CD8-positive, alpha-beta memory T cell (primary cell): ENCODE measurements around the gene OR3A1. TPM values are rescaled to one million over a fixed set of nuclear protein-coding genes. Genes with fewer than 3 reads are reported as not detected.
"Not testable (repeated sequence)": the region's sequence is repeated elsewhere in the genome, so short reads cannot be mapped to it uniquely, and the experiment has no call there.

Experiments used
- CTCF ChIA-PET: fragments of 350-600 bp; sonication (Branson Sonifier 250); formaldehyde crosslinking; loops from one replicate; lab custom pipeline; 2021; ENCODE audit warnings: antibody characterized with exemption; lab: Charles Lee
- POLR2A ChIA-PET: fragments of 350-600 bp; sonication (Branson Sonifier 250); formaldehyde crosslinking; loops from one replicate; lab custom pipeline; 2021; ENCODE audit warnings: antibody characterized with exemption; lab: Charles Lee
- DNase-seq, 5 donors: peaks; one replicate each; pipeline versions ENCODE4 v3.0.0 to v3.0.0-alpha.2; 2020 to 2022; ENCODE audit warnings: mixed read lengths in 1 of 5
- H3K27ac ChIP-seq: one replicate; pipeline ENCODE4 v1.7.0; 2013; ENCODE audit warnings: low read depth, mild to moderate bottlenecking, low read length, moderate library complexity
- H3K27me3 ChIP-seq: 2 replicates; pipeline ENCODE4 v1.7.0; 2013; ENCODE audit warnings: low read length, mild to moderate bottlenecking; ENCODE audit not compliant: insufficient read depth, poor library complexity, severe bottlenecking
- H3K36me3 ChIP-seq: 2 replicates; pipeline ENCODE4 v1.7.0; 2013; ENCODE audit warnings: mild to moderate bottlenecking, low read length, moderate library complexity; ENCODE audit not compliant: insufficient read depth
- H3K4me1 ChIP-seq: 2 replicates; pipeline ENCODE4 v1.7.0; 2013; ENCODE audit warnings: mild to moderate bottlenecking, low read length, moderate library complexity; ENCODE audit not compliant: insufficient read depth
- H3K4me3 ChIP-seq: 2 replicates; pipeline ENCODE4 v1.7.0; 2013; ENCODE audit warnings: mild to moderate bottlenecking, low read length
- H3K9me3 ChIP-seq: 2 replicates; pipeline ENCODE4 v1.7.0; 2013; ENCODE audit warnings: mild to moderate bottlenecking, low read length
- H3K27ac Mint-ChIP-seq, 8 donors: one replicate each; pipeline ENCODE4 v1.8.0; 2020 to 2021; ENCODE audit warnings: mixed read lengths in 8 of 8, mild to moderate bottlenecking in 6 of 8, inconsistent platforms in 3 of 8, moderate library complexity in 3 of 8
- H3K27me3 Mint-ChIP-seq, 2 donors: one replicate each; pipeline ENCODE4 v1.8.0; 2020 to 2021; ENCODE audit warnings: mixed read lengths in 2 of 2, mild to moderate bottlenecking in 1 of 2, moderate library complexity in 1 of 2
- H3K36me3 Mint-ChIP-seq, 3 donors: one replicate each; pipeline ENCODE4 v1.8.0; 2020 to 2021; ENCODE audit warnings: mixed read lengths in 3 of 3, inconsistent platforms in 1 of 3, mild to moderate bottlenecking in 1 of 3
- H3K4me1 Mint-ChIP-seq, 3 donors: one replicate each; pipeline ENCODE4 v1.8.0; 2020 to 2021; ENCODE audit warnings: mixed read lengths in 3 of 3, inconsistent platforms in 1 of 3, mild to moderate bottlenecking in 1 of 3
- H3K4me3 Mint-ChIP-seq, 7 donors: one replicate each; pipeline ENCODE4 v1.8.0; 2020 to 2021; ENCODE audit warnings: mixed read lengths in 7 of 7, mild to moderate bottlenecking in 6 of 7, moderate library complexity in 4 of 7, inconsistent platforms in 2 of 7
- H3K9me3 Mint-ChIP-seq, 5 donors: one replicate each; pipeline ENCODE4 v1.8.0; 2020 to 2022; ENCODE audit warnings: mixed read lengths in 5 of 5, mild to moderate bottlenecking in 3 of 5, moderate library complexity in 2 of 5, inconsistent platforms in 1 of 5
- polyA plus RNA-seq: library from polyadenylated mRNA; unstranded; fragments of 300-500 nt; fragmentation: Illumina TruSeq; gene quantifications from one replicate; pipeline ENCODE4 v1.2.3, GENCODE V29; 2021
- total RNA-seq, 2 experiments: library from RNA; stranded (reverse); gene quantifications; one replicate each; pipeline ENCODE4 v1.2.3, GENCODE V29; 2021

The OR3A1 gene
- total RNA-seq: under 1 TPM; 0.46 to 0.82 TPM
- not detected for polyA plus RNA-seq

GRCh38 chr17:3298260-3298659, at the start of gene OR3A1:
OR3A1 (minus strand) TSS chr17:3298360; CDS start chr17:3292582, 5,778 bp downstream.
- Mint-ChIP-seq H3K4me1 (no peaks in the 10 kb centered on the region), H3K9me3 (peaks cover 0 to 4% (median 0%) of the 10 kb centered on the region in 5 donors), H3K36me3 (no peaks in the 10 kb centered on the region), H3K27me3 (peaks cover 10 to 16% of the 10 kb centered on the region in 2 donors), H3K27ac (no peak within 1 kb of the TSS), H3K4me3 (no peak within 1 kb of the TSS)
- POLR2A ChIA-PET: no interaction called here
- Histone ChIP-seq H3K4me1 (no peaks in the 10 kb centered on the region), H3K36me3 (no peaks in the 10 kb centered on the region), H3K9me3 (no peaks in the 10 kb centered on the region), H3K27me3 (no peaks in the 10 kb centered on the region), H3K27ac (no peak within 1 kb of the TSS), H3K4me3 (no peak within 1 kb of the TSS)
- CTCF ChIA-PET: no interaction called here
- no peak for DNase-seq

GRCh38 chr17:3342782-3343181, 44.6 kb upstream of the OR3A1 start:
- H3K27ac ChIP-seq, H3K4me1 ChIP-seq, H3K27me3 ChIP-seq, CTCF ChIA-PET, H3K4me3 Mint-ChIP-seq, H3K27ac Mint-ChIP-seq, H3K4me1 Mint-ChIP-seq, POLR2A ChIA-PET, H3K4me3 ChIP-seq, H3K9me3 ChIP-seq, H3K36me3 ChIP-seq, DNase-seq: not testable (repeated sequence)
- Mint-ChIP-seq H3K27me3 (peaks cover 31 to 44% of the 10 kb centered on the region in 2 donors), H3K9me3 (peaks cover 4 to 45% (median 33%) of the 10 kb centered on the region in 5 donors), H3K36me3 (peaks cover 0 to 24% (median 2%) of the 10 kb centered on the region in 3 donors)

GRCh38 chr17:3335876-3336275, 37.7 kb upstream of the OR3A1 start:
- CTCF ChIA-PET: no interaction called here
- Histone ChIP-seq H3K27me3 (no peaks in the 10 kb centered on the region), H3K4me3 (no peak overlapping the region), H3K9me3 (no peaks in the 10 kb centered on the region), H3K4me1 (no peaks in the 10 kb centered on the region), H3K36me3 (no peaks in the 10 kb centered on the region), H3K27ac (no peak overlapping the region)
- no peak for DNase-seq
- Mint-ChIP-seq H3K4me3 (no peak overlapping the region), H3K27ac (no peak overlapping the region), H3K9me3 (peaks cover 3 to 31% (median 17%) of the 10 kb centered on the region in 5 donors), H3K36me3 (peaks cover 0 to 18% (median 0%) of the 10 kb centered on the region in 3 donors), H3K4me1 (no peaks in the 10 kb centered on the region), H3K27me3 (peaks cover 19 to 22% of the 10 kb centered on the region in 2 donors)
- POLR2A ChIA-PET: no interaction called here

GRCh38 chr17:3318336-3318735, 20.2 kb upstream of the OR3A1 start:
- no peak overlapping the region for H3K4me3 Mint-ChIP-seq
- H3K27me3 ChIP-seq: no peaks in the 10 kb centered on the region
- no peaks in the 10 kb centered on the region for H3K9me3 ChIP-seq
- H3K27ac Mint-ChIP-seq: no peak overlapping the region
- no peaks in the 10 kb centered on the region for H3K36me3 ChIP-seq
- H3K36me3 Mint-ChIP-seq: peaks cover 0 to 5% (median 0%) of the 10 kb centered on the region in 3 donors
- H3K4me1 Mint-ChIP-seq: no peaks in the 10 kb centered on the region
- H3K27me3 Mint-ChIP-seq: peaks cover 3% of the 10 kb centered on the region in 2 donors
- no peak overlapping the region for H3K4me3 ChIP-seq
- ChIA-PET POLR2A (no interaction called here), CTCF (no interaction called here)
- no peak overlapping the region for H3K27ac ChIP-seq
- DNase-seq: no peak
- H3K9me3 Mint-ChIP-seq: peaks cover 0 to 8% (median 5%) of the 10 kb centered on the region in 5 donors
- H3K4me1 ChIP-seq: no peaks in the 10 kb centered on the region

- peaks cover 0 to 4% (median 0%) of the 10 kb centered on the region in 5 donors for H3K9me3 Mint-ChIP-seq
- no peak overlapping the region for H3K4me3 Mint-ChIP-seq
- H3K4me1 Mint-ChIP-seq: no peaks in the 10 kb centered on the region
- no peak overlapping the region for H3K27ac Mint-ChIP-seq
- H3K9me3 ChIP-seq: no peaks in the 10 kb centered on the region
- H3K4me3 ChIP-seq: no peak overlapping the region
- no peaks in the 10 kb centered on the region for H3K36me3 ChIP-seq
- DNase-seq: no peak
- H3K27me3 ChIP-seq: no peaks in the 10 kb centered on the region
- H3K27ac ChIP-seq: no peak overlapping the region
- ChIA-PET POLR2A (no interaction called here), CTCF (no interaction called here)
- peaks cover 0 to under 1% (median 0%) of the 10 kb centered on the region in 3 donors for H3K36me3 Mint-ChIP-seq
- peaks cover 0 to 6% of the 10 kb centered on the region in 2 donors for H3K27me3 Mint-ChIP-seq
- no peaks in the 10 kb centered on the region for H3K4me1 ChIP-seq
Measured at GRCh38 chr17:3316836-3317235, 18.7 kb upstream of the OR3A1 start.

- Mint-ChIP-seq H3K27ac (no peak overlapping the region), H3K9me3 (no peaks in the 10 kb centered on the region), H3K4me1 (no peaks in the 10 kb centered on the region), H3K4me3 (no peak overlapping the region), H3K36me3 (peaks cover 0 to 4% (median 0%) of the 10 kb centered on the region in 3 donors), H3K27me3 (peaks cover 3 to 10% of the 10 kb centered on the region in 2 donors)
- no peak overlapping the region for H3K4me3 ChIP-seq
- H3K36me3 ChIP-seq: no peaks in the 10 kb centered on the region
- POLR2A ChIA-PET: no interaction called here
- no peak for DNase-seq
- H3K9me3 ChIP-seq: no peaks in the 10 kb centered on the region
- H3K27me3 ChIP-seq: no peaks in the 10 kb centered on the region
- CTCF ChIA-PET: no interaction called here
- H3K4me1 ChIP-seq: no peaks in the 10 kb centered on the region
- H3K27ac ChIP-seq: no peak overlapping the region
Measured at GRCh38 chr17:3308603-3309002, 10.4 kb upstream of the OR3A1 start.

GRCh38 chr17:3295632-3296031, 2.5 kb downstream of the OR3A1 start:
- CTCF ChIA-PET: no interaction called here
- H3K36me3 Mint-ChIP-seq: peaks cover 0 to 8% (median 2%) of the 10 kb centered on the region in 3 donors
- H3K27ac Mint-ChIP-seq: no peak overlapping the region
- peaks cover 13 to 30% of the 10 kb centered on the region in 2 donors for H3K27me3 Mint-ChIP-seq
- no peak for DNase-seq
- Histone ChIP-seq H3K4me3 (no peak overlapping the region), H3K27ac (no peak overlapping the region), H3K9me3 (no peaks in the 10 kb centered on the region), H3K36me3 (no peaks in the 10 kb centered on the region), H3K27me3 (no peaks in the 10 kb centered on the region), H3K4me1 (no peaks in the 10 kb centered on the region)
- no peaks in the 10 kb centered on the region for H3K4me1 Mint-ChIP-seq
- peaks cover 0 to 4% (median 0%) of the 10 kb centered on the region in 5 donors for H3K9me3 Mint-ChIP-seq
- no peak overlapping the region for H3K4me3 Mint-ChIP-seq
- POLR2A ChIA-PET: no interaction called here

- CTCF ChIA-PET, H3K4me3 Mint-ChIP-seq, H3K27ac Mint-ChIP-seq, H3K4me3 ChIP-seq, H3K4me1 Mint-ChIP-seq, H3K27me3 ChIP-seq, H3K4me1 ChIP-seq, H3K27ac ChIP-seq, H3K9me3 ChIP-seq, H3K36me3 ChIP-seq, H3K36me3 Mint-ChIP-seq, H3K9me3 Mint-ChIP-seq, POLR2A ChIA-PET, DNase-seq: not testable (repeated sequence)
- H3K27me3 Mint-ChIP-seq: peaks cover 20 to 46% of the 10 kb centered on the region in 2 donors
Measured at GRCh38 chr17:3293548-3293947, 4.6 kb downstream of the OR3A1 start.
